ENCODE measurements around the gene PRSS53.

Gene PRSS53

GRCh38 chr16:31093132-31093703 lies 4.5 kb upstream of the PRSS53 start:
- no peak for DNase-seq

GRCh38 chr16:31092330-31092729 lies 3.6 kb upstream of the PRSS53 start:
- no peak for DNase-seq

GRCh38 chr16:31090540-31090939 lies 1.8 kb upstream of the PRSS53 start:
- no peak for DNase-seq

- DNase-seq: no peak
Observed at GRCh38 chr16:31089199-31089598, 456 bp upstream of the PRSS53 start.

- DNase-seq: no peak
Observed at GRCh38 chr16:31087971-31088370, 772 bp downstream of the PRSS53 start.

- DNase-seq: no peak
Observed at GRCh38 chr16:31087481-31087880, 1.3 kb downstream of the PRSS53 start.

GRCh38 chr16:31086629-31086906 lies 2.2 kb downstream of the PRSS53 start:
- DNase-seq: no peak

GRCh38 chr16:31085873-31086628 lies 2.7 kb downstream of the PRSS53 start:
- no peak for DNase-seq

GRCh38 chr16:31085411-31085810 lies 3.3 kb downstream of the PRSS53 start:
- no peak for DNase-seq

GRCh38 chr16:31084584-31085302 lies 4.0 kb downstream of the PRSS53 start:
- no peak for DNase-seq

- no peak for DNase-seq
Observed at GRCh38 chr16:31083981-31084380, 4.8 kb downstream of the PRSS53 start.

GRCh38 chr16:31083556-31083955 lies 5.2 kb downstream of the PRSS53 start:
- no peak for DNase-seq

- no peak for DNase-seq
Observed at GRCh38 chr16:31083081-31083480, 5.7 kb downstream of the PRSS53 start.

GRCh38 chr16:31082368-31083045 lies 6.2 kb downstream of the PRSS53 start:
- no peak for DNase-seq

GRCh38 chr16:31081428-31082351 lies 7.1 kb downstream of the PRSS53 start:
- no peak for DNase-seq

- no peak for DNase-seq
Observed at GRCh38 chr16:31080756-31081419, 7.9 kb downstream of the PRSS53 start.

GRCh38 chr16:31080035-31080629 lies 8.6 kb downstream of the PRSS53 start:
- no peak for DNase-seq

- DNase-seq: no peak
Observed at GRCh38 chr16:31079342-31079944, 9.3 kb downstream of the PRSS53 start.

GRCh38 chr16:31078597-31079341 lies 10.0 kb downstream of the PRSS53 start:
- no peak for DNase-seq

GRCh38 chr16:31077592-31078396 lies 10.9 kb downstream of the PRSS53 start:
- no peak for DNase-seq
